Measurements from ENCODE around the gene ARHGAP25. TPM values are rescaled to one million over a fixed set of nuclear protein-coding genes. Genes with fewer than 3 reads are reported as not detected.

The ARHGAP25 gene
- total and polyA plus RNA-seq, 2 donors (not counting 1 experiment from before 2014, with no cell fraction given): 2.7 to 5.8 TPM

DNA sequence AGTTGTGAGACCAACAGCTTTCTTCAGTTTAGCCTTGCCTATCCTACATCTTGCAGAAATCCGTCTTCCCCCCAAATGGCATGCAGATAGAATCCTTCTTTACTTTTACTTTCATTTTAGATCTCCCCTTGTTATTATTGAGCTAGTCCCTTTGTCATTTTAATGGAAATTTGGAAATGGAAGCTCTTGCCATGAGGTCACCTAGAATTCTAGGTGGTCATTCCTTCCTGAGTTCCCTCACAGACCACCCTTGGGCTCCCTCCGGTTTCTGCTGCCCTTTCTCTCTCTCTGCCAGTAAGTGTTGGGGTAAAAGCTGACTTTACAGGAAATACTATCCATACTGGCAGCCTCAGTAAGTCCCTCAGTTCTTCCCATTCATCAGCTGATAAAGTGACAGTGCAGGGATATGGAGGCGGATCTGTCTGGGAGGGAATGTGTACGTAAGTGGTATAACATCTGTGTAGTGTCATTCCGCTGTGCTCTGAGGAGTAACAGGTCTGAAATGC lies 30.2 kb downstream of the ARHGAP25 start:
- no peaks in the 10 kb centered on the region for H3K27me3 ChIP-seq (ENCODE audit: control insufficient read depth, insufficient read depth, low read length)

DNA sequence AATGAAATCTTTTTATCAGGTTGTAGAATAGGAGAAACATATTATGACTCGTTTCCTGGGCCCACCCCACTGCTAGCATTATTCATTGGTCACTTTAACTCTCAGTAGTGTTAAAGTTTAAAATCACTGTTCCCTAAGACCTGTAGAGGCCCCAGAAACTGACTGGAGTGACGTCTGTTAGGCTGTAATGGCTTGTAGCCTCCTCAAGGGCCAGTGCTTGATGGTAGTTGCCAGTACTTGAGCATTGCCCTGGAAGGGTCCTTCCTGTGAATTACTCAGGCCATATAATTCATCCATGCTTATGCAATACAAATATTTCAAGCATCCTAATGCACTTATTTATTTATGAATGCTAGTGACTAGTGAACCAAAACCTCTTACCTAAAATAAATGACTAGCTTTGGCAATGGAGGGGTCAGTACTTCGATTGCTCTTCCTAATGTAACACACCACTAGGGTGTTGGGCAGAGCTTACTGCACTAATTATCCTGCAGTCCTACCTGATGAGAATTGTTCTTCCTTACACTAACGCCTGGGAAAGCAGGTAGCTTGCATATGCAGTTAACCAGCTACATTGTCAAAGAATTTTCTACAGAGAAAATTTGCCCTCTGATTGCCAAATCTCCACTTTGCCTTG lies 31.2 kb downstream of the ARHGAP25 start:
- no peak overlapping the region for H3K4me3 ChIP-seq (replicated peaks in 1 of 4; ENCODE audit: control extremely low read depth in 1 of 4, insufficient read depth in 1 of 4, low read depth in 3 of 4, low read length in 4 of 4)
- H3K4me1 ChIP-seq (ENCODE audit: control insufficient read depth, extremely low read depth, insufficient read depth, low read length): peaks cover 11% of the 10 kb centered on the region
- H3K9ac ChIP-seq (ENCODE audit: insufficient read depth, low read length): no peak overlapping the region
- no peaks in the 10 kb centered on the region for H3K79me2 ChIP-seq (ENCODE audit: control insufficient read depth, insufficient read depth, low read length)
- peak; percentile 49 to 59 for DNase-seq (ENCODE audit: low read depth in 2 of 2)
- TF ChIP-seq, protein P1, sequence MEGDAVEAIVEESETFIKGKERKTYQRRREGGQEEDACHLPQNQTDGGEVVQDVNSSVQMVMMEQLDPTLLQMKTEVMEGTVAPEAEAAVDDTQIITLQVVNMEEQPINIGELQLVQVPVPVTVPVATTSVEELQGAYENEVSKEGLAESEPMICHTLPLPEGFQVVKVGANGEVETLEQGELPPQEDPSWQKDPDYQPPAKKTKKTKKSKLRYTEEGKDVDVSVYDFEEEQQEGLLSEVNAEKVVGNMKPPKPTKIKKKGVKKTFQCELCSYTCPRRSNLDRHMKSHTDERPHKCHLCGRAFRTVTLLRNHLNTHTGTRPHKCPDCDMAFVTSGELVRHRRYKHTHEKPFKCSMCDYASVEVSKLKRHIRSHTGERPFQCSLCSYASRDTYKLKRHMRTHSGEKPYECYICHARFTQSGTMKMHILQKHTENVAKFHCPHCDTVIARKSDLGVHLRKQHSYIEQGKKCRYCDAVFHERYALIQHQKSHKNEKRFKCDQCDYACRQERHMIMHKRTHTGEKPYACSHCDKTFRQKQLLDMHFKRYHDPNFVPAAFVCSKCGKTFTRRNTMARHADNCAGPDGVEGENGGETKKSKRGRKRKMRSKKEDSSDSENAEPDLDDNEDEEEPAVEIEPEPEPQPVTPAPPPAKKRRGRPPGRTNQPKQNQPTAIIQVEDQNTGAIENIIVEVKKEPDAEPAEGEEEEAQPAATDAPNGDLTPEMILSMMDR (conservative IDR thresholded peaks at IDR 0.05 in 1 of 2, IDR thresholded peaks at IDR 0.05 in 1 of 2; ENCODE audit: low read depth in 1 of 2, low read length in 2 of 2): no peak
- TF ChIP-seq EZH2 (IDR thresholded peaks at IDR 0.05; ENCODE audit: low read length, missing control alignments): no peak
- no peak overlapping the region for H2AFZ ChIP-seq (ENCODE audit: low read length)
- H3K36me3 ChIP-seq (ENCODE audit: control insufficient read depth, insufficient read depth, low read length): no peaks in the 10 kb centered on the region
- no peak overlapping the region for H3K4me2 ChIP-seq (ENCODE audit: extremely low read depth, insufficient read depth, low read length)
- H4K20me1 ChIP-seq (ENCODE audit: control insufficient read depth, extremely low read depth, insufficient read depth, low read length): no peaks in the 10 kb centered on the region
- no peaks in the 10 kb centered on the region for H3K9me3 ChIP-seq (ENCODE audit: control insufficient read depth, insufficient read depth, low read depth, low read length)
- no peak overlapping the region for H3K27ac ChIP-seq (ENCODE audit: insufficient read depth, low read length)
- no peaks in the 10 kb centered on the region for H3K27me3 ChIP-seq (ENCODE audit: control insufficient read depth, insufficient read depth, low read length)

More for the DNA sequence above, 30.2 kb downstream of the ARHGAP25 start:
- no peak for TF ChIP-seq EZH2 (IDR thresholded peaks at IDR 0.05; ENCODE audit: low read length, missing control alignments)
- TF ChIP-seq, protein P1 (conservative IDR thresholded peaks at IDR 0.05 in 1 of 2, IDR thresholded peaks at IDR 0.05 in 1 of 2; ENCODE audit: low read depth in 1 of 2, low read length in 2 of 2): no peak
- Histone ChIP-seq H3K36me3 (ENCODE audit: control insufficient read depth, insufficient read depth, low read length) (no peaks in the 10 kb centered on the region), H4K20me1 (ENCODE audit: control insufficient read depth, extremely low read depth, insufficient read depth, low read length) (no peaks in the 10 kb centered on the region), H3K4me1 (ENCODE audit: control insufficient read depth, extremely low read depth, insufficient read depth, low read length) (peaks cover 10% of the 10 kb centered on the region), H3K4me3 (replicated peaks in 1 of 4; ENCODE audit: control extremely low read depth in 1 of 4, insufficient read depth in 1 of 4, low read depth in 3 of 4, low read length in 4 of 4) (peak overlapping the region in 1 of 4 experiments; percentile 6), H3K9ac (ENCODE audit: insufficient read depth, low read length) (no peak overlapping the region), H2AFZ (ENCODE audit: low read length) (peak overlapping the region; percentile 52), H3K27ac (ENCODE audit: insufficient read depth, low read length) (no peak overlapping the region), H3K4me2 (ENCODE audit: extremely low read depth, insufficient read depth, low read length) (peak overlapping the region; percentile 68), H3K9me3 (ENCODE audit: control insufficient read depth, insufficient read depth, low read depth, low read length) (no peaks in the 10 kb centered on the region), H3K79me2 (ENCODE audit: control insufficient read depth, insufficient read depth, low read length) (no peaks in the 10 kb centered on the region)
- peak; percentile 60 to 95 for DNase-seq (ENCODE audit: low read depth in 2 of 2)

DNA sequence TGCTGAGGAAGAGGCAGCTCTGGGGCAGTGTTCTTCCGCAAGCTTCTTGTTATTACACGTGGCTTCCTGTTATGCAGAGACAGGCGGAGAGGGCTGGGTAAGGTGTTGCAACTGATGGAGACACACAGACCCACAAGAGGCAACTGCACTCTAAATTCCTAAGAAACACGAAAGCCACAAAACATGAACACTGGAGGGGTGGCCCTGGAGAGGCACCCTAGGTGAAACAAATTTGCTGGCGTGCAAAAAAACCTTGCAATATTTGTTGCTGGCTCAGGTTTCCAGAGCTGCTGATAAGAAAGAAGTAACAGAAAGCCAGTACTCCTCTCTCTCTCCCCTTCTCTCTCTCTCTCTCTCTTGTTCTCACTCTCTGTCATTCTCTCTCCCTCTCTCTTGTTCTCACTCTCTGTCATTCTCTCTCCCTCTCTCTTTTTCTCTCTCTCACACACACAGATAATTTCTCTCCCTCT lies 31.8 kb downstream of the ARHGAP25 start:
- no peaks in the 10 kb centered on the region for H4K20me1 ChIP-seq (ENCODE audit: control insufficient read depth, extremely low read depth, insufficient read depth, low read length)
- TF ChIP-seq, protein P1 (conservative IDR thresholded peaks at IDR 0.05 in 1 of 2, IDR thresholded peaks at IDR 0.05 in 1 of 2; ENCODE audit: low read depth in 1 of 2, low read length in 2 of 2): no peak
- TF ChIP-seq EZH2 (IDR thresholded peaks at IDR 0.05; ENCODE audit: low read length, missing control alignments): no peak
- no peaks in the 10 kb centered on the region for H3K36me3 ChIP-seq (ENCODE audit: control insufficient read depth, insufficient read depth, low read length)
- H3K27ac ChIP-seq (ENCODE audit: insufficient read depth, low read length): no peak overlapping the region
- no peak overlapping the region for H3K4me3 ChIP-seq (replicated peaks in 1 of 4; ENCODE audit: control extremely low read depth in 1 of 4, insufficient read depth in 1 of 4, low read depth in 3 of 4, low read length in 4 of 4)
- no peaks in the 10 kb centered on the region for H3K27me3 ChIP-seq (ENCODE audit: control insufficient read depth, insufficient read depth, low read length)
- DNase-seq (ENCODE audit: low read depth in 2 of 2): peak; percentile 58 to 71
- no peak overlapping the region for H3K9ac ChIP-seq (ENCODE audit: insufficient read depth, low read length)
- H3K9me3 ChIP-seq (ENCODE audit: control insufficient read depth, insufficient read depth, low read depth, low read length): no peaks in the 10 kb centered on the region
- peaks cover 11% of the 10 kb centered on the region for H3K4me1 ChIP-seq (ENCODE audit: control insufficient read depth, extremely low read depth, insufficient read depth, low read length)
- H2AFZ ChIP-seq (ENCODE audit: low read length): no peak overlapping the region
- no peak overlapping the region for H3K4me2 ChIP-seq (ENCODE audit: extremely low read depth, insufficient read depth, low read length)
- no peaks in the 10 kb centered on the region for H3K79me2 ChIP-seq (ENCODE audit: control insufficient read depth, insufficient read depth, low read length)

All from fibroblast of lung (primary cell).